MG63 (cell line): ENCODE data around the gene SPATS2L. TPM values are rescaled to one million over a fixed set of nuclear protein-coding genes. Genes with fewer than 3 reads are reported as not detected.

Source experiments
- DNase-seq: peaks from one replicate; pipeline ENCODE4 v3.0.0-alpha.2; 2020
- H3K27me3 ChIP-seq: fragments of 250-450 bp; sonication (Bioruptor Pico); 2 replicates; pipeline ENCODE4 v1.5.1; 2020; ENCODE audit warnings: mild to moderate bottlenecking, moderate library complexity
- H3K36me3 ChIP-seq: fragments of 250-450 bp; sonication (Bioruptor Pico); 2 replicates; pipeline ENCODE4 v1.5.1; 2020; ENCODE audit warnings: mild to moderate bottlenecking, moderate library complexity
- H3K4me3 ChIP-seq: fragments of 250-450 bp; sonication (Bioruptor Pico); 2 replicates; pipeline ENCODE4 v1.5.1; 2020; ENCODE audit warnings: mild to moderate bottlenecking, moderate library complexity
- H3K9me3 ChIP-seq: fragments of 250-450 bp; sonication (Bioruptor Pico); 2 replicates; pipeline ENCODE4 v1.5.1; 2020; ENCODE audit warnings: mild to moderate bottlenecking, moderate library complexity
- total RNA-seq: library from RNA; depleted of rRNA; stranded (reverse); fragments of >200 nt; shearing (Covaris generic); gene quantifications from 2 replicates; pipeline ENCODE4 v1.2.3, GENCODE V29; 2014; ENCODE audit warnings: low replicate concordance

SPATS2L gene
- total RNA-seq, 1 experiment from 2014 or later = 26.6 TPM

DNA sequence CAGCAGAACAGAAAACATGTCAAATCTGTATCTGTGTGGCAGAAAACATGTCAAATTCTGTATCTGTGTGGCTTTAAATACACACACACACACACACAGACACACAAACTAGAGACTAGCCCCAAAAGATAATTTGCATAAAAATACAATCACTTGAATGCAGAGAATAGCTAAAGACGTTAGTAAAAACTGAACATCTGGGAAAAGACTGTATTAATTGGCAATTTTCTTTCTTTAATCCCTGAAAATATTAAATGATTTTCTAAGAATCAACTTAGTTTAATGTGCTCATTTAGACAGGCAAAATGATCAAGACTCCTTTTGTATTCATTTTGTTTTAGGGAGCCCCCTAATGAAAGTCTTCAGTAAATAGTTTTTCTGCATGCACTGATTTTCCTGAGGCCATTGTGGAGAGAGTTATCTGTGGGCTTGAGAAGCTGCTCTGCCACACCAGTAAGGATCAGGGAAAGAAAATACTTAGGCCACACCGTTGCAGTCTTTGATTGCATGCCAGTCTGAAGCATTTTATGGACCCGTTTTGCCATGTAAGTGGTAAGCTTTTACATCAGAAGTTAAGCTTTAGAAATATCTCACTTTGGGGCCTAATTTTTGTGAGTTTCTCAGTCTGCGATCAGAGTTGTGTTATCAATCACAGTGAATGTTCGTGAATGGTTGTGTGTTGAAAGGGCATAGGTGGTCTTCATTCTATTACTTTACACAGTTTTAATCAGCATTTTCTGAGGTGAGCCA is 2.2 kb downstream of the SPATS2L start:
- Histone ChIP-seq H3K36me3 (no peaks in the 10 kb centered on the region), H3K9me3 (no peaks in the 10 kb centered on the region), H3K4me3 (peak overlapping the region; percentile 62), H3K27me3 (no peaks in the 10 kb centered on the region)
- no peak for DNase-seq

DNA sequence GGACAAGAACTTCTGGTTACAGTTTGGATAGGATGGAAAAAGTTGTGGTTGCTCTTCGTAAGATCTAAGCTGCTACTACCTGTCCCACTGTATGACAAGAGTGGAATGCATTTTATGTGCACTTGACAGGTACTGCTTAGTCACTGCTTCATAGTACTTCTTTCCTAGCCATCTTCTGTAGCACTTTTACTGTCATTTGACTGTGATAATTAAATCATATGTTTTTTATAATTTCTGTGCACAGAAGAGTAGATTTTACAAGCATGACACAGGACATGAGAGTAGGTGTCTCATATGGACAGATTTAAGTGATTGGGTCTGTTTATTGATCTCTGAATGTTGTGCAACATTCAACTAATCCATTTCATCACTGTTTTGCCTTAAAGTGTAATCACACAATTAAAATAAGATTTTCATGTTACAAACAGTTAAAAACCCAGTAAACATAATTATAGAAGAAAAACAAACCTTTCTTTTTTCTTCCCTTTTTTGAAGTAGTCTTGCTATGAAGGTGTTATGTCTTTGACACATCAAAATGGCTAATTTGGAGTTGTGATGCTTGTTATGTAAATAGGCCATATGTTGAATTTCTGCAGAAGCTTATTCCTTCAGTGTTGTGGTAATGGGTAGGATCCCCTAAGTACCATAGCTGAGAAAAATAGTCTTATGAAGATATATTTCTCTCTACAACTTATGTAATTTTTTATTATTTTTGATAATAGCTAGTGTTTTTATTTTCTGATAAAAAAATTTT is 3.0 kb downstream of the SPATS2L start:
- H3K4me3 ChIP-seq = no peak overlapping the region
- H3K36me3 ChIP-seq = no peaks in the 10 kb centered on the region
- no peaks in the 10 kb centered on the region for H3K9me3 ChIP-seq
- no peaks in the 10 kb centered on the region for H3K27me3 ChIP-seq
- no peak for DNase-seq

- DNase-seq = no peak
- H3K4me3 ChIP-seq = no peak overlapping the region
- no peaks in the 10 kb centered on the region for H3K36me3 ChIP-seq
- no peaks in the 10 kb centered on the region for H3K9me3 ChIP-seq
- no peaks in the 10 kb centered on the region for H3K27me3 ChIP-seq
These were observed 4.1 kb downstream of the SPATS2L start for GRCh38 chr2:200310545-200310971.

GRCh38 chr2:200311139-200311538 is 4.6 kb downstream of the SPATS2L start:
- Histone ChIP-seq H3K9me3 (no peaks in the 10 kb centered on the region), H3K4me3 (no peak overlapping the region), H3K27me3 (no peaks in the 10 kb centered on the region), H3K36me3 (no peaks in the 10 kb centered on the region)
- no peak for DNase-seq

- DNase-seq = peak; percentile 60
- Histone ChIP-seq H3K36me3 (no peaks in the 10 kb centered on the region), H3K4me3 (no peak overlapping the region), H3K27me3 (no peaks in the 10 kb centered on the region), H3K9me3 (no peaks in the 10 kb centered on the region)
These were observed 8.6 kb downstream of the SPATS2L start for GRCh38 chr2:200314976-200315567.

- Histone ChIP-seq H3K4me3 (no peak overlapping the region), H3K9me3 (no peaks in the 10 kb centered on the region), H3K27me3 (no peaks in the 10 kb centered on the region), H3K36me3 (no peaks in the 10 kb centered on the region)
- no peak for DNase-seq
These were observed 11.5 kb downstream of the SPATS2L start for GRCh38 chr2:200317975-200318374.

GRCh38 chr2:200318940-200319435 is 12.5 kb downstream of the SPATS2L start:
- DNase-seq = no peak
- H3K4me3 ChIP-seq = no peak overlapping the region
- H3K27me3 ChIP-seq = no peaks in the 10 kb centered on the region
- no peaks in the 10 kb centered on the region for H3K9me3 ChIP-seq
- no peaks in the 10 kb centered on the region for H3K36me3 ChIP-seq

GRCh38 chr2:200319548-200320337 is 13.2 kb downstream of the SPATS2L start:
- Histone ChIP-seq H3K27me3 (no peaks in the 10 kb centered on the region), H3K4me3 (no peak overlapping the region), H3K9me3 (no peaks in the 10 kb centered on the region), H3K36me3 (peaks cover under 1% of the 10 kb centered on the region; the same call in 1 of the 2 replicates)
- no peak for DNase-seq

- no peak for DNase-seq
These were observed 13.9 kb downstream of the SPATS2L start for GRCh38 chr2:200320344-200320743.

GRCh38 chr2:200320991-200321390 is 14.5 kb downstream of the SPATS2L start:
- peaks cover 3% of the 10 kb centered on the region; the same call in 1 of the 2 replicates for H3K36me3 ChIP-seq
- no peak overlapping the region for H3K4me3 ChIP-seq
- DNase-seq = no peak
- H3K27me3 ChIP-seq = no peaks in the 10 kb centered on the region
- no peaks in the 10 kb centered on the region for H3K9me3 ChIP-seq

More at GRCh38 chr2:200320344-200320743, 13.9 kb downstream of the SPATS2L start:
- no peaks in the 10 kb centered on the region for H3K27me3 ChIP-seq
- peaks cover 3% of the 10 kb centered on the region; the same call in 1 of the 2 replicates for H3K36me3 ChIP-seq
- H3K4me3 ChIP-seq = no peak overlapping the region
- H3K9me3 ChIP-seq = no peaks in the 10 kb centered on the region

- DNase-seq = no peak
- no peak overlapping the region for H3K4me3 ChIP-seq
- no peaks in the 10 kb centered on the region for H3K9me3 ChIP-seq
- H3K36me3 ChIP-seq = peaks cover 3% of the 10 kb centered on the region; the same call in 1 of the 2 replicates
- no peaks in the 10 kb centered on the region for H3K27me3 ChIP-seq
These were observed 15.5 kb downstream of the SPATS2L start for GRCh38 chr2:200321780-200322534.

- Histone ChIP-seq H3K36me3 (peaks cover 3% of the 10 kb centered on the region; the same call in 1 of the 2 replicates), H3K4me3 (no peak overlapping the region), H3K9me3 (no peaks in the 10 kb centered on the region), H3K27me3 (no peaks in the 10 kb centered on the region)
- no peak for DNase-seq
These were observed 16.1 kb downstream of the SPATS2L start for GRCh38 chr2:200322607-200323006.

- H3K4me3 ChIP-seq = no peak overlapping the region
- no peak for DNase-seq
- H3K9me3 ChIP-seq = no peaks in the 10 kb centered on the region
- H3K36me3 ChIP-seq = peaks cover 3% of the 10 kb centered on the region; the same call in 1 of the 2 replicates
- no peaks in the 10 kb centered on the region for H3K27me3 ChIP-seq
These were observed 17.9 kb downstream of the SPATS2L start for GRCh38 chr2:200324362-200324761.

DNA sequence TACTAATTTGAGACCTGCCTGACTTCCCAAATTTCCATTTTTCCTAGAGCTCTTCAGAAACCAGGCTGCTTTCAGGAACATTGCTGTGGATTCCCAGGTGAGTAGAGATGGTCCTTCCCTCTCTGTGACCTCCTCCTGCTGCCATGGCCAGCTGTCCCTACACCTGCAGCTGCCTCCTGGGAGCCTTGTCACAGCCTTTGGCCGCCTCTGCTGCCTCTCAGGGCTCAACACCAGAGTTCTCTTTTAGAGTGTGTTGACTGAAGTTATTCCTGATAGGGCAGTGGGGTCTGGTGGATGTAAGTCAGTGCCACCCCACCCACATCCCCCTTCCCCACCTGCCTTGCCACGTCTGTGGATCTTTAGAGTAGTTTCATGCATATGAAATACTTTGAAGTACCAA is 22.9 kb downstream of the SPATS2L start:
- Histone ChIP-seq H3K27me3 (no peaks in the 10 kb centered on the region), H3K4me3 (no peak overlapping the region)

DNA sequence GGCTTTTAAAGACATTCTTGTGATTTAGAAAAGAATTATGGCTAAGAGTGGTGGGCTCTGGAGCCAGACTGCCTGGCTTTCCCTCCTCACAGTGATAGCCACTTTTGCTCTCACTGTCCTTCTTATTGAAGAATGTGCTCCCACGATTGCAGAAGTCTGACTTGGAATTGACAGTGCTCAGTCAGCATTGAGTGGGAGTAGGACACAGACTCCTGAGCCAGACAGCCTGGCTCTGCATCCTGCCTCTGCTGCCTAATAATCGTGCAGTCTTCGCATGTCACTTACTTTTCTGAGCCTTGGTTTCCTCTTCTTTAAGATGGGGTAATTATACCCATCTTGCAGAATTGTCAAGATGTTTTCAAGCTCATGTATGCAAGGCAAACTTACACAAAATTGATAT is 23.3 kb downstream of the SPATS2L start:
- H3K36me3 ChIP-seq = peaks cover 14% of the 10 kb centered on the region
- DNase-seq = no peak
- no peak overlapping the region for H3K4me3 ChIP-seq
- H3K27me3 ChIP-seq = no peaks in the 10 kb centered on the region
- peaks cover 6% of the 10 kb centered on the region; the same call in 1 of the 2 replicates for H3K9me3 ChIP-seq

More for the DNA sequence above, 22.9 kb downstream of the SPATS2L start:
- H3K9me3 ChIP-seq = 0 out of 2 replicates have a peak, but pooled peaks cover 3% of the 10 kb centered on the region
- H3K36me3 ChIP-seq = peaks cover 15% of the 10 kb centered on the region
- DNase-seq = no peak
